H9 (cell line): Measurements from ENCODE around the gene FAM228A. TPM values are rescaled to one million over a fixed set of nuclear protein-coding genes. Genes with fewer than 3 reads are reported as not detected.

Experiments used
- DNase-seq: peaks from one replicate; pipeline ENCODE4 v3.0.0-alpha.2; 2017
- H2AFZ ChIP-seq: one replicate; pipeline ENCODE4 v1.6.1; 2013; ENCODE audit warnings: mild to moderate bottlenecking, low read length, control low read depth, moderate library complexity
- H2AK5ac ChIP-seq: 2 replicates; pipeline ENCODE4 v1.6.1; 2013; ENCODE audit warnings: low read length, control low read depth, mixed read lengths; ENCODE audit not compliant: insufficient read length
- H2BK120ac ChIP-seq: one replicate; pipeline ENCODE4 v1.6.1; 2013; ENCODE audit warnings: low read depth, mild to moderate bottlenecking, low read length, control low read depth, inconsistent platforms; ENCODE audit not compliant: poor library complexity, severe bottlenecking
- H2BK12ac ChIP-seq: 2 replicates; pipeline ENCODE4 v1.6.1; 2013; ENCODE audit warnings: low read length, control low read depth, mixed read lengths, low read depth; ENCODE audit not compliant: insufficient read length
- H2BK15ac ChIP-seq: 2 replicates; pipeline ENCODE4 v1.6.1; 2013; ENCODE audit warnings: low read depth, low read length, control low read depth
- H2BK20ac ChIP-seq: one replicate; pipeline ENCODE4 v1.6.1; 2013; ENCODE audit warnings: low read depth, mild to moderate bottlenecking, low read length, control low read depth, inconsistent platforms; ENCODE audit not compliant: poor library complexity, severe bottlenecking
- H2BK5ac ChIP-seq: 2 replicates; pipeline ENCODE4 v1.6.1; 2013; ENCODE audit warnings: low read length, control low read depth, mixed read lengths; ENCODE audit not compliant: insufficient read length
- H3K14ac ChIP-seq: 2 replicates; pipeline ENCODE4 v1.6.1; 2013; ENCODE audit warnings: low read length, control low read depth; ENCODE audit not compliant: insufficient read depth
- H3K18ac ChIP-seq: 2 replicates; pipeline ENCODE4 v1.6.1; 2013; ENCODE audit warnings: low read depth, mild to moderate bottlenecking, mixed read lengths, low read length, control low read depth; ENCODE audit not compliant: insufficient read length
- H3K23ac ChIP-seq: 2 replicates; pipeline ENCODE4 v1.6.1; 2013; ENCODE audit warnings: low read length, control low read depth, mixed read lengths, low read depth; ENCODE audit not compliant: insufficient read length
- H3K23me2 ChIP-seq: 2 replicates; pipeline ENCODE4 v1.6.1; 2013; ENCODE audit warnings: low read depth, mild to moderate bottlenecking, mixed read lengths, low read length, control low read depth; ENCODE audit not compliant: insufficient read length, poor library complexity, severe bottlenecking
- H3K27ac ChIP-seq: 2 replicates; pipeline ENCODE4 v1.5.1; 2013; ENCODE audit warnings: low read length, control low read depth, mixed read lengths, low read depth; ENCODE audit not compliant: insufficient read length
- H3K27me3 ChIP-seq: 2 replicates; pipeline ENCODE4 v1.6.1; 2013; ENCODE audit warnings: low read length, control low read depth, inconsistent platforms; ENCODE audit not compliant: insufficient read depth
- H3K4ac ChIP-seq: 2 replicates; pipeline ENCODE4 v1.6.1; 2013; ENCODE audit warnings: low read depth, mild to moderate bottlenecking, control low read depth, inconsistent platforms, low read length, moderate library complexity
- H3K4me1 ChIP-seq: 2 replicates; pipeline ENCODE4 v1.6.1; 2013; ENCODE audit warnings: low read length, control low read depth, inconsistent platforms; ENCODE audit not compliant: insufficient read depth
- H3K4me2 ChIP-seq: 2 replicates; pipeline ENCODE4 v1.6.1; 2013; ENCODE audit warnings: low read length, control low read depth, mixed read lengths; ENCODE audit not compliant: insufficient read length, insufficient read depth
- H3K56ac ChIP-seq: 2 replicates; pipeline ENCODE4 v1.6.1; 2013; ENCODE audit warnings: low read depth, mild to moderate bottlenecking, mixed read lengths, low read length, control low read depth; ENCODE audit not compliant: insufficient read length
- H3K79me1 ChIP-seq: 2 replicates; pipeline ENCODE4 v1.6.1; 2013; ENCODE audit warnings: low read depth, mild to moderate bottlenecking, moderate library complexity, low read length, control low read depth, inconsistent platforms; ENCODE audit not compliant: insufficient read depth, poor library complexity, severe bottlenecking
- H3K79me2 ChIP-seq: 2 replicates; pipeline ENCODE4 v1.6.1; 2013; ENCODE audit warnings: low read length, control low read depth, inconsistent platforms; ENCODE audit not compliant: insufficient read depth
- H3K9ac ChIP-seq: 2 replicates; pipeline ENCODE4 v1.6.1; 2013; ENCODE audit warnings: low read length, control low read depth, mixed read lengths; ENCODE audit not compliant: insufficient read length; ENCODE audit errors: extremely low read depth
- H3K9me3 ChIP-seq: one replicate; pipeline ENCODE4 v1.6.1; 2013; ENCODE audit warnings: low read depth, low read length, inconsistent platforms; ENCODE audit not compliant: control insufficient read depth
- H3T11ph ChIP-seq: one replicate; pipeline ENCODE4 v1.6.1; 2013; ENCODE audit warnings: mild to moderate bottlenecking, low read length, control low read depth, inconsistent platforms
- H4K20me1 ChIP-seq: one replicate; pipeline ENCODE4 v1.6.1; 2013; ENCODE audit not compliant: control insufficient read depth, insufficient read length, insufficient read depth
- H4K5ac ChIP-seq: 2 replicates; pipeline ENCODE4 v1.6.1; 2013; ENCODE audit warnings: low read depth, mild to moderate bottlenecking, mixed read lengths, low read length, control low read depth; ENCODE audit not compliant: insufficient read length
- H4K8ac ChIP-seq: replicated peaks from 2 replicates; pipeline ENCODE4 v1.6.1; 2013; ENCODE audit warnings: low read length, control low read depth, mixed read lengths, low read depth; ENCODE audit not compliant: insufficient read length
- H4K91ac ChIP-seq: 2 replicates; pipeline ENCODE4 v1.6.1; 2013; ENCODE audit warnings: low read depth, mild to moderate bottlenecking, moderate library complexity, mixed read lengths, low read length, control low read depth; ENCODE audit not compliant: insufficient read length
- H3K27ac Mint-ChIP-seq, 3 experiments: 2 replicates in 2 of 3; 3 replicates in 1 of 3; pipeline ENCODE4 v1.8.0; 2020 to 2021; ENCODE audit warnings: mixed read lengths in 3 of 3, mild to moderate bottlenecking in 1 of 3, moderate library complexity in 1 of 3
- H3K27me3 Mint-ChIP-seq: 2 replicates; pipeline ENCODE4 v1.8.0; 2021; ENCODE audit warnings: low read depth, mild to moderate bottlenecking, moderate library complexity, mixed read lengths
- H3K36me3 Mint-ChIP-seq, 3 experiments: 2 replicates in 2 of 3; 3 replicates in 1 of 3; pipeline ENCODE4 v1.8.0; 2020 to 2021; ENCODE audit warnings: low read depth in 3 of 3, mixed read lengths in 3 of 3; ENCODE audit not compliant: insufficient read depth in 1 of 3
- H3K4me1 Mint-ChIP-seq, 2 experiments: 2 replicates each; pipeline ENCODE4 v1.8.0; 2020; ENCODE audit warnings: mixed read lengths in 2 of 2
- H3K4me3 Mint-ChIP-seq, 2 experiments: 2 replicates in 1 of 2; 3 replicates in 1 of 2; pipeline ENCODE4 v1.8.0; 2020 to 2021; ENCODE audit warnings: mild to moderate bottlenecking in 2 of 2, mixed read lengths in 2 of 2, moderate library complexity in 1 of 2
- H3K9me3 Mint-ChIP-seq, 2 experiments: 2 replicates in 1 of 2; 3 replicates in 1 of 2; pipeline ENCODE4 v1.8.0; 2020; ENCODE audit warnings: mild to moderate bottlenecking in 2 of 2, mixed read lengths in 2 of 2, moderate library complexity in 1 of 2
- CTCF ChIP-seq: fragments of 200-600 bp; sonication (generic); conservative IDR thresholded peaks from 3 replicates; pipeline ENCODE4 v1.8.0; 2021; ENCODE audit warnings: antibody characterized with exemption, mild to moderate bottlenecking
- WGBS: extraction: QIAGEN DNeasy Blood & Tissue Kit; methylation state at CpG from one replicate; pipeline ENCODE4 v1.1.7; 2013; ENCODE audit warnings: missing lambda C conversion rate, low lambda C conversion rate, mixed read lengths; ENCODE audit not compliant: insufficient read length; ENCODE audit errors: extremely low coverage; 5-methylcytosine and 5-hydroxymethylcytosine counted together
- total RNA-seq: library from RNA; stranded (reverse); gene quantifications from 2 replicates; pipeline ENCODE4 v1.2.1, GENCODE V29; 2021

Gene FAM228A
- total RNA-seq, 1 experiment from 2014 or later, result not detected

GRCh38 chr2:24181849-24182248, 7.0 kb downstream of the FAM228A start:
- H3K23me2 ChIP-seq, result no peaks in the 10 kb centered on the region
- Mint-ChIP-seq H3K4me3 (no peak overlapping the region), H3K27me3 (no peaks in the 10 kb centered on the region), H3K27ac (no peak overlapping the region), H3K36me3 (no peaks in the 10 kb centered on the region; a peak in 1 of 7 replicates), H3K9me3 (no peaks in the 10 kb centered on the region), H3K4me1 (no peaks in the 10 kb centered on the region)
- TF ChIP-seq CTCF, result no peak
- H3K79me2 ChIP-seq, result no peaks in the 10 kb centered on the region
- no peak overlapping the region for H3K23ac ChIP-seq
- H2AFZ ChIP-seq, result no peak overlapping the region
- H3K9me3 ChIP-seq, result no peaks in the 10 kb centered on the region
- no peak for DNase-seq
- no peak overlapping the region for H2BK5ac ChIP-seq
- no peaks in the 10 kb centered on the region for H3K4me1 ChIP-seq
- H4K8ac ChIP-seq, result no peak overlapping the region
- no peak overlapping the region for H3K4ac ChIP-seq
- H4K20me1 ChIP-seq, result no peaks in the 10 kb centered on the region
- no peak overlapping the region for H2BK120ac ChIP-seq
- H3K14ac ChIP-seq, result no peak overlapping the region
- no peaks in the 10 kb centered on the region for H3K27me3 ChIP-seq
- H3T11ph ChIP-seq, result no peak overlapping the region
- H2BK12ac ChIP-seq, result no peak overlapping the region
- H4K5ac ChIP-seq, result no peak overlapping the region
- H3K79me1 ChIP-seq, result no peaks in the 10 kb centered on the region
- WGBS, result no CpG with 5 or more reads among the region's 6 CpGs
- no peak overlapping the region for H3K56ac ChIP-seq
- H3K27ac ChIP-seq, result no peak overlapping the region
- no peak overlapping the region for H3K4me2 ChIP-seq
- H2BK20ac ChIP-seq, result no peak overlapping the region
- H3K9ac ChIP-seq, result no peak overlapping the region
- no peak overlapping the region for H2BK15ac ChIP-seq
- no peak overlapping the region for H3K18ac ChIP-seq
- H4K91ac ChIP-seq, result no peak overlapping the region
- H2AK5ac ChIP-seq, result no peak overlapping the region
